GM12878 (cell line): ENCODE measurements around the gene KLK8. TPM values are rescaled to one million over a fixed set of nuclear protein-coding genes. Genes with fewer than 3 reads are reported as not detected.
"Not testable (repeated sequence)": the region's sequence is repeated elsewhere in the genome, so short reads cannot be mapped to it uniquely, and the experiment has no call there.

Experiments used
- ATAC-seq: fragments of 200-7000 bp; cut with Tn5 transposase; 3 replicates; pipeline ENCODE4 v1.9.1; 2020; ENCODE audit warnings: mild to moderate bottlenecking, moderate library complexity
- BruUV-seq: library from RNA; stranded (reverse); fragments of 400-500 nt; replicated peaks from 2 replicates; lab custom pipeline; 2021; lab: Mats Ljungman, UMichigan
- CTCF ChIA-PET: fragments of 300-600 bp; sonication (Branson Sonifier 250); formaldehyde crosslinking; extraction: SDS; loops from one replicate; lab custom pipeline; 2021; ENCODE audit warnings: inconsistent platforms; lab: Yijun Ruan, JAX
- POLR2A ChIA-PET: fragments of 350-600 bp; formaldehyde crosslinking; extraction: SDS; loops from one replicate; lab custom pipeline; 2021; ENCODE audit warnings: inconsistent platforms; lab: Charles Lee
- RAD21 ChIA-PET: fragments of 300-600 bp; sonication (Branson Sonifier 250); formaldehyde crosslinking; loops from one replicate; lab custom pipeline; 2023; ENCODE audit warnings: antibody characterized with exemption; ENCODE audit not compliant: unreplicated experiment; lab: Charles Lee
- SMC1A ChIA-PET: fragments of 300-600 bp; sonication (Branson Sonifier 250); formaldehyde crosslinking; loops from one replicate; lab custom pipeline; 2023; ENCODE audit not compliant: unreplicated experiment, uncharacterized antibody; lab: Charles Lee
- DNase-seq: peaks from one replicate; pipeline ENCODE4 v3.0.0-alpha.2; 2011; ENCODE audit warnings: low read depth, low spot score
- FAIRE-seq: peaks from 3 replicates; lab custom pipeline; 2011; peaks lifted over from hg19 to GRCh38; lab: Jason Lieb, UNC
- H2AFZ ChIP-seq: 2 replicates; pipeline ENCODE4 v1.6.0; 2011; ENCODE audit warnings: low read depth, low read length, control low read depth; ENCODE audit not compliant: control insufficient read depth
- H3K27ac ChIP-seq: 2 replicates; pipeline ENCODE4 v1.5.1; 2011; ENCODE audit warnings: control low read depth; ENCODE audit not compliant: control insufficient read depth, insufficient read depth
- H3K27me3 ChIP-seq, 2 experiments: replicated peaks in 1 of 2; 2 replicates each; pipeline versions ENCODE4 v1.6.0 to v1.6.1; 2011; ENCODE audit warnings: low read length in 1 of 2; ENCODE audit not compliant: control insufficient read depth in 2 of 2, insufficient read depth in 2 of 2
- H3K36me3 ChIP-seq, 2 experiments: 2 replicates each; pipeline ENCODE4 v1.5.1; 2011; ENCODE audit warnings: low read length in 1 of 2; ENCODE audit not compliant: control insufficient read depth in 2 of 2, insufficient read depth in 2 of 2
- H3K4me1 ChIP-seq: 2 replicates; pipeline ENCODE4 v1.6.1; 2011; ENCODE audit warnings: mild to moderate bottlenecking, low read length, moderate library complexity, mixed read lengths; ENCODE audit not compliant: control insufficient read depth, insufficient read depth
- H3K4me2 ChIP-seq: 2 replicates; pipeline ENCODE4 v1.6.0; 2011; ENCODE audit warnings: control low read depth; ENCODE audit not compliant: control insufficient read depth, insufficient read depth
- H3K4me3 ChIP-seq: fragments of 200-600 bp; sonication (generic); 2 replicates; pipeline ENCODE4 v1.5.1; 2016
- H3K79me2 ChIP-seq: 2 replicates; pipeline ENCODE4 v1.6.0; 2011; ENCODE audit warnings: low read length; ENCODE audit not compliant: control insufficient read depth, insufficient read depth
- H3K9ac ChIP-seq: 2 replicates; pipeline ENCODE4 v1.8.0; 2011; ENCODE audit warnings: low read length, control low read depth, mixed read lengths; ENCODE audit not compliant: control insufficient read depth, insufficient read depth
- H3K9me3 ChIP-seq: replicated peaks from 3 replicates; pipeline ENCODE4 v1.5.1; 2011; ENCODE audit warnings: mild to moderate bottlenecking, low read length; ENCODE audit not compliant: control insufficient read depth, insufficient read depth
- H4K20me1 ChIP-seq: 2 replicates; pipeline ENCODE4 v1.6.0; 2011; ENCODE audit not compliant: control insufficient read depth, insufficient read depth
- BACH1 ChIP-seq: fragments of 450-650 bp; IDR thresholded peaks from 2 replicates; pipeline ENCODE4 v1.6.1; 2017; ENCODE audit warnings: mild to moderate bottlenecking, borderline replicate concordance
- BCLAF1 ChIP-seq: fragments of 450-650 bp; IDR thresholded peaks from 2 replicates; pipeline ENCODE4 v1.6.1; 2017; ENCODE audit warnings: antibody characterized with exemption, mild to moderate bottlenecking, moderate library complexity
- DPF2 ChIP-seq: fragments of 450-650 bp; IDR thresholded peaks from 2 replicates; pipeline ENCODE4 v1.6.1; 2017; ENCODE audit warnings: mild to moderate bottlenecking
- MYC ChIP-seq: IDR thresholded peaks from 2 replicates; pipeline ENCODE4 v1.6.1; 2011; ENCODE audit warnings: mild to moderate bottlenecking, low read length, moderate library complexity, inconsistent platforms; ENCODE audit not compliant: insufficient read depth, insufficient replicate concordance, insufficient read length, severe bottlenecking
- SUZ12 ChIP-seq: fragments of 200-600 bp; sonication (generic); IDR thresholded peaks from one replicate; pipeline ENCODE4 v1.6.1; 2018; ENCODE audit warnings: antibody characterized with exemption, mild to moderate bottlenecking; ENCODE audit not compliant: unreplicated experiment
- TARDBP ChIP-seq: IDR thresholded peaks from 2 replicates; pipeline ENCODE4 v1.6.1; 2016; ENCODE audit warnings: borderline replicate concordance
- TBL1XR1 ChIP-seq: IDR thresholded peaks from 2 replicates; pipeline ENCODE4 v1.6.1; 2012; ENCODE audit warnings: low read depth, low read length, improper control_type of control experiment
- ZNF217 ChIP-seq: fragments of 450-650 bp; IDR thresholded peaks from 2 replicates; pipeline ENCODE4 v1.6.1; 2017; ENCODE audit warnings: antibody characterized with exemption, mild to moderate bottlenecking
- WGBS: methylation state at CpG from one replicate; pipeline ENCODE4 v1.1.6; 2016; ENCODE audit warnings: low lambda C conversion rate; ENCODE audit not compliant: insufficient replicate concordance, insufficient coverage; ENCODE audit errors: missing lambda C conversion rate; 5-methylcytosine and 5-hydroxymethylcytosine counted together
- in situ Hi-C: fragments of 300-500 bp; cut with MboI; formaldehyde crosslinking; loops from 9 replicates; pipeline ENCODE4 v1.14.3; 2018; ENCODE audit warnings: mixed read lengths
- intact Hi-C: fragments of 100-400 bp; cut with micrococcal nuclease; formaldehyde crosslinking; loops from one replicate; pipeline ENCODE4 v1.14.2; 2022; ENCODE audit not compliant: unreplicated experiment
- polyA plus RNA-seq, 11 experiments: library from polyadenylated mRNA; depleted of rRNA in 4 of 11; unstranded in 6 of 11; stranded (reverse) in 5 of 11; fragments of >200 nt; fragmentation: Nextera tagmentation in 4 of 11; fragmentation: Illumina TruSeq in 1 of 11; extraction: Ambion mirVana in 4 of 11; extraction: Trizol in 1 of 11; gene quantifications; 1 replicate in 1 of 11; 2 replicates in 10 of 11; pipeline versions ENCODE4 v1.2.1 to v1.2.3, GENCODE V29; 2011 to 2016; ENCODE audit warnings: inconsistent platforms in 2 of 11, missing spikeins in 2 of 11, low read depth in 1 of 11
- total RNA-seq, 4 experiments: library from RNA; depleted of rRNA in 3 of 4; stranded (reverse); fragments of >200 nt in 3 of 4; fragmentation: Illumina TruSeq in 1 of 4; extraction: Trizol in 1 of 4; gene quantifications; 2 replicates each; pipeline versions ENCODE4 v1.2.1 to v1.2.3, GENCODE V29; 2013 to 2021
- TF ChIP-seq, protein P1 (sequence below): fragments of 450-650 bp; IDR thresholded peaks from 2 replicates; pipeline ENCODE4 v1.6.1; 2017; ENCODE audit warnings: low read depth, mild to moderate bottlenecking, moderate library complexity

KLK8 gene
- total and polyA plus RNA-seq, 10 of the 15 experiments (the other 5 are each of a cell fraction or from before 2014, with no cell fraction given), result not detected

GRCh38 chr19:50992666-50993035 lies 8.8 kb downstream of the KLK8 start:
- TF ChIP-seq, protein P1, sequence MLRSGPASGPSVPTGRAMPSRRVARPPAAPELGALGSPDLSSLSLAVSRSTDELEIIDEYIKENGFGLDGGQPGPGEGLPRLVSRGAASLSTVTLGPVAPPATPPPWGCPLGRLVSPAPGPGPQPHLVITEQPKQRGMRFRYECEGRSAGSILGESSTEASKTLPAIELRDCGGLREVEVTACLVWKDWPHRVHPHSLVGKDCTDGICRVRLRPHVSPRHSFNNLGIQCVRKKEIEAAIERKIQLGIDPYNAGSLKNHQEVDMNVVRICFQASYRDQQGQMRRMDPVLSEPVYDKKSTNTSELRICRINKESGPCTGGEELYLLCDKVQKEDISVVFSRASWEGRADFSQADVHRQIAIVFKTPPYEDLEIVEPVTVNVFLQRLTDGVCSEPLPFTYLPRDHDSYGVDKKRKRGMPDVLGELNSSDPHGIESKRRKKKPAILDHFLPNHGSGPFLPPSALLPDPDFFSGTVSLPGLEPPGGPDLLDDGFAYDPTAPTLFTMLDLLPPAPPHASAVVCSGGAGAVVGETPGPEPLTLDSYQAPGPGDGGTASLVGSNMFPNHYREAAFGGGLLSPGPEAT, result no peak
- TF ChIP-seq ZNF217, result no peak
- TF ChIP-seq SUZ12, result no peak
- TF ChIP-seq TARDBP, result no peak
- TF ChIP-seq TBL1XR1, result no peak
- TF ChIP-seq MYC, result no peak
- TF ChIP-seq BACH1, result no peak
- TF ChIP-seq BCLAF1, result no peak
- TF ChIP-seq DPF2, result no peak
- in situ Hi-C loops, result no loop called here
- POLR2A ChIA-PET, result no interaction called here
- CTCF ChIA-PET, result no interaction called here
- H2AFZ ChIP-seq, result no peak overlapping the region
- H3K79me2 ChIP-seq, result no peaks in the 10 kb centered on the region
- SMC1A ChIA-PET, result interaction anchor here (0.5 kb wide), 1 partner anchor 52 kb away, joined by 3 read pairs; no protein-coding TSS in a partner anchor
- FAIRE-seq (no peak), ATAC-seq (no peak), DNase-seq (no peak)
- no peak overlapping the region for H3K4me2 ChIP-seq
- no peak overlapping the region for H3K4me3 ChIP-seq
- H3K4me1 ChIP-seq, result no peaks in the 10 kb centered on the region
- RAD21 ChIA-PET, result no interaction called here
- peaks cover 2% of the 10 kb centered on the region; the same call in 1 of the 3 replicates for H3K9me3 ChIP-seq
- H3K9ac ChIP-seq, result no peak overlapping the region
- H3K27ac ChIP-seq, result no peak overlapping the region
- no peaks in the 10 kb centered on the region; a peak in 1 of 4 replicates for H3K27me3 ChIP-seq
- 0% methylated on average over 2 of the region's 2 CpGs for WGBS
- intact Hi-C loops, result no loop called here
- H3K36me3 ChIP-seq, result no peaks in the 10 kb centered on the region
- H4K20me1 ChIP-seq, result no peaks in the 10 kb centered on the region
- BruUV-seq, result no TSS peak

GRCh38 chr19:50984416-50984815 lies 17.0 kb downstream of the KLK8 start:
- H3K27me3 ChIP-seq, H4K20me1 ChIP-seq, FAIRE-seq, RAD21 ChIA-PET, H3K4me3 ChIP-seq, ATAC-seq, BruUV-seq, H3K27ac ChIP-seq, CTCF ChIA-PET, H3K9ac ChIP-seq, SMC1A ChIA-PET, H3K9me3 ChIP-seq, POLR2A ChIA-PET, H2AFZ ChIP-seq, H3K36me3 ChIP-seq, H3K79me2 ChIP-seq, H3K4me1 ChIP-seq, DNase-seq, intact Hi-C loops, in situ Hi-C loops, H3K4me2 ChIP-seq: not testable (repeated sequence)
- 60% methylated on average over 14 of the region's 14 CpGs for WGBS
